Measurements from ENCODE around the gene EXOC6B. TPM values are rescaled to one million over a fixed set of nuclear protein-coding genes. Genes with fewer than 3 reads are reported as not detected.

The EXOC6B gene
- total and polyA plus RNA-seq, 10 of the 15 experiments (the other 5 are each of a cell fraction or from before 2014, with no cell fraction given): 0.23 to 2.2 (median 1.2) TPM

DNA sequence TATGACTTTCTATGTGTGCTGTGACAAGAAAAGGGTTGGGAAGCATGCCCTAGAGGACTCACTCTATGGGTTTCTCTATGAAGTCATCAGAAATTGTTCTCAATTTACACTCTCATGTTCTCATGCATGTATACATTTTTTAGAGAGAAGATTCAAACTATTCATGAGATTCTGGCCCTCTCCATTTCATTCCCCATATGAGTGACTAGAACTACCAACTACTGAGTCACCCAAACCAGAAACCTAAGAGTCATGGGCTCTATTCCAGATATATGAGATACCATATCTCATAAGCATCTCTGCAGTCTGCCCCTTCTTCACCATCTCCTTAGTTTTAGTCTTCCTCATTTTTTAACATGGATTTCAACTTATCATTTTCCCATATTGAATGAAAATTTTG is 87.7 kb downstream of the EXOC6B start:
- SMC1A ChIA-PET (ENCODE audit: uncharacterized antibody, unreplicated experiment): no interaction called here

DNA sequence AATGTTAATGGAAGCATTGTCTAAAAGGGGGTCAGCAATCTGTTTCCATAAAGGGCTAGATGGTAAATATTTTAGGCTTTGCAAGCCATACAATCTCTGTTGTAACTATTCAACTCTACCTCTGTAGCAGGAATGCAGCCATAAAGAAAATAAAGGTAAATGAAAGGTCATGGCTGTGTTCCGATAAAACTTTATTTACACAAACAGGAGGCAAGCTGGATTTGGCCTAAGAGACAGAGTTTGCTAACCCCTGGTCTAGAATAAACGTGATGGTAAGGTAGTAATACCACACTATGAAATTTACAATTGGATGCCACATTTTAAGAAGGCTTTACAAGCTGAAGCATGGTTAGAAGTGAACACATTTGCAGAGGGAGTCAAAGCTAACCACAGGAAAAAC is 91.4 kb downstream of the EXOC6B start:
- no TSS peak for BruUV-seq (replicated peaks)
- TF ChIP-seq, protein P1, sequence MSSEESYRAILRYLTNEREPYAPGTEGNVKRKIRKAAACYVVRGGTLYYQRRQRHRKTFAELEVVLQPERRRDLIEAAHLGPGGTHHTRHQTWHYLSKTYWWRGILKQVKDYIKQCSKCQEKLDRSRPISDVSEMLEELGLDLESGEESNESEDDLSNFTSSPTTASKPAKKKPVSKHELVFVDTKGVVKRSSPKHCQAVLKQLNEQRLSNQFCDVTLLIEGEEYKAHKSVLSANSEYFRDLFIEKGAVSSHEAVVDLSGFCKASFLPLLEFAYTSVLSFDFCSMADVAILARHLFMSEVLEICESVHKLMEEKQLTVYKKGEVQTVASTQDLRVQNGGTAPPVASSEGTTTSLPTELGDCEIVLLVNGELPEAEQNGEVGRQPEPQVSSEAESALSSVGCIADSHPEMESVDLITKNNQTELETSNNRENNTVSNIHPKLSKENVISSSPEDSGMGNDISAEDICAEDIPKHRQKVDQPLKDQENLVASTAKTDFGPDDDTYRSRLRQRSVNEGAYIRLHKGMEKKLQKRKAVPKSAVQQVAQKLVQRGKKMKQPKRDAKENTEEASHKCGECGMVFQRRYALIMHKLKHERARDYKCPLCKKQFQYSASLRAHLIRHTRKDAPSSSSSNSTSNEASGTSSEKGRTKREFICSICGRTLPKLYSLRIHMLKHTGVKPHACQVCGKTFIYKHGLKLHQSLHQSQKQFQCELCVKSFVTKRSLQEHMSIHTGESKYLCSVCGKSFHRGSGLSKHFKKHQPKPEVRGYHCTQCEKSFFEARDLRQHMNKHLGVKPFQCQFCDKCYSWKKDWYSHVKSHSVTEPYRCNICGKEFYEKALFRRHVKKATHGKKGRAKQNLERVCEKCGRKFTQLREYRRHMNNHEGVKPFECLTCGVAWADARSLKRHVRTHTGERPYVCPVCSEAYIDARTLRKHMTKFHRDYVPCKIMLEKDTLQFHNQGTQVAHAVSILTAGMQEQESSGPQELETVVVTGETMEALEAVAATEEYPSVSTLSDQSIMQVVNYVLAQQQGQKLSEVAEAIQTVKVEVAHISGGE (CRISPR knock-in tag; IDR thresholded peaks at IDR 0.05): no peak
- TF ChIP-seq, protein P2, sequence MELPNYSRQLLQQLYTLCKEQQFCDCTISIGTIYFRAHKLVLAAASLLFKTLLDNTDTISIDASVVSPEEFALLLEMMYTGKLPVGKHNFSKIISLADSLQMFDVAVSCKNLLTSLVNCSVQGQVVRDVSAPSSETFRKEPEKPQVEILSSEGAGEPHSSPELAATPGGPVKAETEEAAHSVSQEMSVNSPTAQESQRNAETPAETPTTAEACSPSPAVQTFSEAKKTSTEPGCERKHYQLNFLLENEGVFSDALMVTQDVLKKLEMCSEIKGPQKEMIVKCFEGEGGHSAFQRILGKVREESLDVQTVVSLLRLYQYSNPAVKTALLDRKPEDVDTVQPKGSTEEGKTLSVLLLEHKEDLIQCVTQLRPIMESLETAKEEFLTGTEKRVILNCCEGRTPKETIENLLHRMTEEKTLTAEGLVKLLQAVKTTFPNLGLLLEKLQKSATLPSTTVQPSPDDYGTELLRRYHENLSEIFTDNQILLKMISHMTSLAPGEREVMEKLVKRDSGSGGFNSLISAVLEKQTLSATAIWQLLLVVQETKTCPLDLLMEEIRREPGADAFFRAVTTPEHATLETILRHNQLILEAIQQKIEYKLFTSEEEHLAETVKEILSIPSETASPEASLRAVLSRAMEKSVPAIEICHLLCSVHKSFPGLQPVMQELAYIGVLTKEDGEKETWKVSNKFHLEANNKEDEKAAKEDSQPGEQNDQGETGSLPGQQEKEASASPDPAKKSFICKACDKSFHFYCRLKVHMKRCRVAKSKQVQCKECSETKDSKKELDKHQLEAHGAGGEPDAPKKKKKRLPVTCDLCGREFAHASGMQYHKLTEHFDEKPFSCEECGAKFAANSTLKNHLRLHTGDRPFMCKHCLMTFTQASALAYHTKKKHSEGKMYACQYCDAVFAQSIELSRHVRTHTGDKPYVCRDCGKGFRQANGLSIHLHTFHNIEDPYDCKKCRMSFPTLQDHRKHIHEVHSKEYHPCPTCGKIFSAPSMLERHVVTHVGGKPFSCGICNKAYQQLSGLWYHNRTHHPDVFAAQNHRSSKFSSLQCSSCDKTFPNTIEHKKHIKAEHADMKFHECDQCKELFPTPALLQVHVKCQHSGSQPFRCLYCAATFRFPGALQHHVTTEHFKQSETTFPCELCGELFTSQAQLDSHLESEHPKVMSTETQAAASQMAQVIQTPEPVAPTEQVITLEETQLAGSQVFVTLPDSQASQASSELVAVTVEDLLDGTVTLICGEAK (IDR thresholded peaks at IDR 0.05; ENCODE audit: borderline replicate concordance): peak; percentile 49
- in situ Hi-C loops (cut with MboI): no loop called here
- Histone ChIP-seq H3K9ac (ENCODE audit: control insufficient read depth, insufficient read depth, low read length) (no peak overlapping the region), H3K9me3 (replicated peaks; ENCODE audit: control insufficient read depth, insufficient read depth, low read length) (no peaks in the 10 kb centered on the region), H3K4me1 (ENCODE audit: control insufficient read depth, insufficient read depth, low read length) (no peaks in the 10 kb centered on the region), H3K4me2 (ENCODE audit: control insufficient read depth, insufficient read depth) (no peak overlapping the region), H3K36me3 (ENCODE audit: control insufficient read depth in 2 of 2, insufficient read depth in 2 of 2, low read length in 1 of 2) (no peaks in the 10 kb centered on the region), H3K27ac (ENCODE audit: control insufficient read depth, insufficient read depth) (no peak overlapping the region), H3K4me3 (no peak overlapping the region), H4K20me1 (ENCODE audit: control insufficient read depth, insufficient read depth) (no peaks in the 10 kb centered on the region), H3K79me2 (ENCODE audit: control insufficient read depth, insufficient read depth, low read length) (no peaks in the 10 kb centered on the region), H3K27me3 (replicated peaks in 1 of 2; ENCODE audit: control insufficient read depth in 2 of 2, insufficient read depth in 2 of 2, low read length in 1 of 2) (no peaks in the 10 kb centered on the region), H2AFZ (ENCODE audit: control insufficient read depth, low read depth, low read length) (no peak overlapping the region)
- ChIA-PET SMC1A (ENCODE audit: uncharacterized antibody, unreplicated experiment) (interaction anchor here (1.1 kb wide), 1 partner anchor 10 kb away, joined by 3 read pairs; no protein-coding TSS in a partner anchor), RAD21 (ENCODE audit: unreplicated experiment) (no interaction called here), CTCF (no interaction called here), POLR2A (no interaction called here)
- DNase-seq (ENCODE audit: low read depth, low spot score): no peak
- no peak for FAIRE-seq
- intact Hi-C loops (cut with micrococcal nuclease; ENCODE audit: unreplicated experiment): no loop called here
- ATAC-seq: no peak
- WGBS (ENCODE audit: insufficient coverage, insufficient replicate concordance, low lambda C conversion rate, missing lambda C conversion rate): 53% methylated on average over 2 of the region's 2 CpGs

More for the DNA sequence above, 87.7 kb downstream of the EXOC6B start:
- no peaks in the 10 kb centered on the region for H4K20me1 ChIP-seq (ENCODE audit: control insufficient read depth, insufficient read depth)
- no peaks in the 10 kb centered on the region for H3K79me2 ChIP-seq (ENCODE audit: control insufficient read depth, insufficient read depth, low read length)
- CTCF ChIA-PET: no interaction called here
- H3K4me1 ChIP-seq (ENCODE audit: control insufficient read depth, insufficient read depth, low read length): no peaks in the 10 kb centered on the region
- no peak overlapping the region for H2AFZ ChIP-seq (ENCODE audit: control insufficient read depth, low read depth, low read length)
- no peak for TF ChIP-seq FOXK2 (IDR thresholded peaks at IDR 0.05)
- TF ChIP-seq EP300 (IDR thresholded peaks at IDR 0.05; ENCODE audit: borderline replicate concordance in 1 of 2, control insufficient read depth in 1 of 2, low read depth in 2 of 2, low read length in 2 of 2): no peak
- no peak for TF ChIP-seq SMAD5 (IDR thresholded peaks at IDR 0.05; ENCODE audit: low read depth)
- intact Hi-C loops (cut with micrococcal nuclease; ENCODE audit: unreplicated experiment) (no loop called here), in situ Hi-C loops (cut with MboI) (no loop called here)
- H3K4me2 ChIP-seq (ENCODE audit: control insufficient read depth, insufficient read depth): no peak overlapping the region
- H3K27me3 ChIP-seq (replicated peaks in 1 of 2; ENCODE audit: control insufficient read depth in 2 of 2, insufficient read depth in 2 of 2, low read length in 1 of 2): no peaks in the 10 kb centered on the region
- POLR2A ChIA-PET: no interaction called here
- H3K27ac ChIP-seq (ENCODE audit: control insufficient read depth, insufficient read depth): no peak overlapping the region
- H3K36me3 ChIP-seq (ENCODE audit: control insufficient read depth in 2 of 2, insufficient read depth in 2 of 2, low read length in 1 of 2): no peaks in the 10 kb centered on the region
- FAIRE-seq (no peak), DNase-seq (ENCODE audit: low read depth, low spot score) (no peak), ATAC-seq (no peak)
- no peak overlapping the region for H3K9ac ChIP-seq (ENCODE audit: control insufficient read depth, insufficient read depth, low read length)
- RAD21 ChIA-PET (ENCODE audit: unreplicated experiment): no interaction called here
- H3K9me3 ChIP-seq (replicated peaks; ENCODE audit: control insufficient read depth, insufficient read depth, low read length): no peaks in the 10 kb centered on the region
- no TSS peak for BruUV-seq (replicated peaks)
- H3K4me3 ChIP-seq: no peak overlapping the region

Measured in GM12878 (cell line).